ENCODE data around the gene PHLPP1.

PHLPP1 gene

DNA sequence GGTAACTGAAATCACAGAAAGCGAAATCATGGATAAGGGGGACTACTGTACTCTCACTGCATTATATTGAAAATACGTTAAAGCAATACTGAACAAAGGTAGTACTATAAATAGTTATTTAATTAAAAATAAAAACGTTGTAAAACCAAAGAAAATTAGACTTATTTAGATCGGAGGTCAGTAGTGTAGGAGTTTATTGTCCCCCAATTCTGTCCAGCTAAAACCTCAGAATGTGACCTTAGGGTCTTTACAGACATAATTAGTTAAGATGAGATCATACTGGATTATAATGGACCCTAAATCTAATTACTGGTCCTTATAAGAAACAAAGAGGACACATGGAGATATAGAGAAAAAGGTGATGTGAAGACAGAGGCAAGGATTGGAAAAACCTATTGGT lies 95.3 kb downstream of the PHLPP1 start:
- Histone ChIP-seq H3K9me2 (replicated peaks; ENCODE audit: low read depth, low read length) (no peaks in the 10 kb centered on the region), H2AFZ (ENCODE audit: low read length) (no peak overlapping the region), H3K4me3 (ENCODE audit: low read length, poor library complexity, severe bottlenecking) (no peak overlapping the region), H3K79me2 (ENCODE audit: insufficient read depth, low read length) (peaks cover 69% of the 10 kb centered on the region), H3K9ac (ENCODE audit: low read depth, low read length, poor library complexity, severe bottlenecking) (no peak overlapping the region), H4K20me1 (ENCODE audit: insufficient read depth, low read length, poor library complexity, severe bottlenecking) (no peaks in the 10 kb centered on the region), H3K4me1 (ENCODE audit: insufficient read depth, low read length, poor library complexity, severe bottlenecking) (peaks cover 40% of the 10 kb centered on the region), H3K36me3 (ENCODE audit: insufficient read depth, low read length) (no peaks in the 10 kb centered on the region), H3K4me2 (ENCODE audit: low read depth, low read length, poor library complexity, severe bottlenecking) (no peak overlapping the region), H3F3A (ENCODE audit: low read depth) (peaks cover 7% of the 10 kb centered on the region; the same call in 1 of the 2 replicates), H3K9me3 (ENCODE audit: insufficient read depth, low read depth, low read length) (no peaks in the 10 kb centered on the region), H3K27me3 (ENCODE audit: insufficient read depth, low read length, poor library complexity, severe bottlenecking) (no peaks in the 10 kb centered on the region)
- TF ChIP-seq, protein P1, sequence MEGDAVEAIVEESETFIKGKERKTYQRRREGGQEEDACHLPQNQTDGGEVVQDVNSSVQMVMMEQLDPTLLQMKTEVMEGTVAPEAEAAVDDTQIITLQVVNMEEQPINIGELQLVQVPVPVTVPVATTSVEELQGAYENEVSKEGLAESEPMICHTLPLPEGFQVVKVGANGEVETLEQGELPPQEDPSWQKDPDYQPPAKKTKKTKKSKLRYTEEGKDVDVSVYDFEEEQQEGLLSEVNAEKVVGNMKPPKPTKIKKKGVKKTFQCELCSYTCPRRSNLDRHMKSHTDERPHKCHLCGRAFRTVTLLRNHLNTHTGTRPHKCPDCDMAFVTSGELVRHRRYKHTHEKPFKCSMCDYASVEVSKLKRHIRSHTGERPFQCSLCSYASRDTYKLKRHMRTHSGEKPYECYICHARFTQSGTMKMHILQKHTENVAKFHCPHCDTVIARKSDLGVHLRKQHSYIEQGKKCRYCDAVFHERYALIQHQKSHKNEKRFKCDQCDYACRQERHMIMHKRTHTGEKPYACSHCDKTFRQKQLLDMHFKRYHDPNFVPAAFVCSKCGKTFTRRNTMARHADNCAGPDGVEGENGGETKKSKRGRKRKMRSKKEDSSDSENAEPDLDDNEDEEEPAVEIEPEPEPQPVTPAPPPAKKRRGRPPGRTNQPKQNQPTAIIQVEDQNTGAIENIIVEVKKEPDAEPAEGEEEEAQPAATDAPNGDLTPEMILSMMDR (conservative IDR thresholded peaks at IDR 0.05; ENCODE audit: low read length), result no peak
- TF ChIP-seq EZH2phosphoT487 (IDR thresholded peaks at IDR 0.05; ENCODE audit: borderline replicate concordance), result no peak

DNA sequence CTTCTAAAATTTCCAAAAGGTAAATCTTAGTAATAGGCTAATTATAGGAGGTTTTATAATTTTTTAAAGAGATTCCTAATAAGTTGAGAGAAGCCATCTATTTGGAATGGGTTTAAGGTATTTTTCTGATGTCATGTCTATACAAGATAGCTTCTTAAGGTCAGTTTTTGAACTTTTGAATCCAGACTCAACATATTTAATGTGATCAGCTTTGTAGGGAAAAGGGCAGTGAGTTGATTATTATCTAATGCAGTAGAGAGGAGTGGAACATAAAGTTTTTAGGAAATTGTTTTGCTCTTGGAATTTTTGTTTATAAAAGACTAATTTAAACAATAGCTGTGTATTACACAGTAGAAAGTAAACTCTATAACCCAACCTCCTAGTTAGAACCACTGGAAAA lies 96.3 kb downstream of the PHLPP1 start:
- H3K4me1 ChIP-seq (ENCODE audit: insufficient read depth, low read length, poor library complexity, severe bottlenecking), result peaks cover 44% of the 10 kb centered on the region
- H3K9me3 ChIP-seq (ENCODE audit: insufficient read depth, low read depth, low read length), result no peaks in the 10 kb centered on the region
- H3K36me3 ChIP-seq (ENCODE audit: insufficient read depth, low read length), result no peaks in the 10 kb centered on the region
- peaks cover 7% of the 10 kb centered on the region; the same call in 1 of the 2 replicates for H3F3A ChIP-seq (ENCODE audit: low read depth)
- peaks cover 67% of the 10 kb centered on the region for H3K79me2 ChIP-seq (ENCODE audit: insufficient read depth, low read length)
- no peaks in the 10 kb centered on the region for H3K27me3 ChIP-seq (ENCODE audit: insufficient read depth, low read length, poor library complexity, severe bottlenecking)
- no peak overlapping the region for H3K4me3 ChIP-seq (ENCODE audit: low read length, poor library complexity, severe bottlenecking)
- H3K4me2 ChIP-seq (ENCODE audit: low read depth, low read length, poor library complexity, severe bottlenecking), result no peak overlapping the region
- no peaks in the 10 kb centered on the region for H3K9me2 ChIP-seq (replicated peaks; ENCODE audit: low read depth, low read length)
- no peak overlapping the region for H3K9ac ChIP-seq (ENCODE audit: low read depth, low read length, poor library complexity, severe bottlenecking)
- H4K20me1 ChIP-seq (ENCODE audit: insufficient read depth, low read length, poor library complexity, severe bottlenecking), result no peaks in the 10 kb centered on the region
- H2AFZ ChIP-seq (ENCODE audit: low read length), result no peak overlapping the region
- TF ChIP-seq EZH2phosphoT487 (IDR thresholded peaks at IDR 0.05; ENCODE audit: borderline replicate concordance), result no peak
- TF ChIP-seq, protein P1 (conservative IDR thresholded peaks at IDR 0.05; ENCODE audit: low read length), result no peak

DNA sequence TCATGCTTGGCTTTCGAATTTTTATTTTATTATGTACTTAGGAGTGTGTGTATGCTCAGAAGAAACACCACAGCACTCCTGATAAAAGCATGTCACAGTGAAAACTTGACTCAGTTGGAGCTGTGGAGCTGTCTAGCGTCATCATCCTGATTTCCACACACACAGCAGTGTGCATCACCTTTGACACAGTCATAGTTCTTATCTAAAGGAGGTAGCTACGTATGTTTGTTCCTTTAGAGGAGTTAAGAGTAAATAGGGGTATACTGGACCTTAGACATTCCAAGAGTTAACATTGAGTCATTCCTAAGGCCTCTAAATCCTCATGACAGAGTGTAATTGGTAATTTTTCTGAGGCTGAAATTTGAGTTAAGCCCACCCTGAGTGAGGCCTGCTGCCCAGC lies 96.9 kb downstream of the PHLPP1 start:
- peaks cover 44% of the 10 kb centered on the region for H3K4me1 ChIP-seq (ENCODE audit: insufficient read depth, low read length, poor library complexity, severe bottlenecking)
- H3K9me2 ChIP-seq (replicated peaks; ENCODE audit: low read depth, low read length), result no peaks in the 10 kb centered on the region
- TF ChIP-seq EZH2phosphoT487 (IDR thresholded peaks at IDR 0.05; ENCODE audit: borderline replicate concordance), result no peak
- TF ChIP-seq, protein P1 (conservative IDR thresholded peaks at IDR 0.05; ENCODE audit: low read length), result no peak
- no peaks in the 10 kb centered on the region for H3K36me3 ChIP-seq (ENCODE audit: insufficient read depth, low read length)
- H3K9ac ChIP-seq (ENCODE audit: low read depth, low read length, poor library complexity, severe bottlenecking), result no peak overlapping the region
- H3K4me3 ChIP-seq (ENCODE audit: low read length, poor library complexity, severe bottlenecking), result no peak overlapping the region
- peaks cover 7% of the 10 kb centered on the region; the same call in 1 of the 2 replicates for H3F3A ChIP-seq (ENCODE audit: low read depth)
- H3K4me2 ChIP-seq (ENCODE audit: low read depth, low read length, poor library complexity, severe bottlenecking), result peak overlapping the region; percentile 40
- H4K20me1 ChIP-seq (ENCODE audit: insufficient read depth, low read length, poor library complexity, severe bottlenecking), result no peaks in the 10 kb centered on the region
- no peaks in the 10 kb centered on the region for H3K27me3 ChIP-seq (ENCODE audit: insufficient read depth, low read length, poor library complexity, severe bottlenecking)
- H2AFZ ChIP-seq (ENCODE audit: low read length), result no peak overlapping the region
- H3K9me3 ChIP-seq (ENCODE audit: insufficient read depth, low read depth, low read length), result no peaks in the 10 kb centered on the region
- H3K79me2 ChIP-seq (ENCODE audit: insufficient read depth, low read length), result peaks cover 68% of the 10 kb centered on the region
